Neural crest cell (in vitro differentiated cells): ENCODE data around the gene GIGYF2. TPM values are rescaled to one million over a fixed set of nuclear protein-coding genes. Genes with fewer than 3 reads are reported as not detected.
A peak's percentile ranks its signal among the peaks of the same experiment; 100 is the strongest.
"Not testable (repeated sequence)": the region's sequence is repeated elsewhere in the genome, so short reads cannot be mapped to it uniquely, and the experiment has no call there.

Source experiments
- DNase-seq: peaks from one replicate; pipeline ENCODE4 v3.0.0; 2021; ENCODE audit warnings: low read depth, mixed read lengths, low spot score
- H3K27ac Mint-ChIP-seq: one replicate; pipeline ENCODE4 v1.8.0; 2021; ENCODE audit warnings: mild to moderate bottlenecking, mixed read lengths; ENCODE audit not compliant: unreplicated experiment
- H3K27me3 Mint-ChIP-seq: 2 replicates; pipeline ENCODE4 v1.8.0; 2021; ENCODE audit warnings: low read depth, mild to moderate bottlenecking, mixed read lengths
- H3K36me3 Mint-ChIP-seq: 2 replicates; pipeline ENCODE4 v1.8.0; 2021; ENCODE audit warnings: low read depth, mild to moderate bottlenecking, mixed read lengths
- H3K4me1 Mint-ChIP-seq: 2 replicates; pipeline ENCODE4 v1.8.0; 2021; ENCODE audit warnings: mixed read lengths
- H3K4me3 Mint-ChIP-seq: one replicate; pipeline ENCODE4 v1.8.0; 2021; ENCODE audit warnings: mild to moderate bottlenecking, mixed read lengths
- H3K9me3 Mint-ChIP-seq: 2 replicates; pipeline ENCODE4 v1.8.0; 2021; ENCODE audit warnings: mixed read lengths
- total RNA-seq: library from RNA; stranded (reverse); gene quantifications from 2 replicates; pipeline ENCODE4 v1.2.1, GENCODE V29; 2021
- TF ChIP-seq, protein P1 (sequence below): fragments of 200-600 bp; sonication (generic); conservative IDR thresholded peaks from 2 replicates; pipeline ENCODE4 v1.5.0; 2021; ENCODE audit warnings: antibody characterized with exemption, mild to moderate bottlenecking

GIGYF2 gene
- total RNA-seq, 1 donor from 2014 or later: 70.3 TPM

DNA sequence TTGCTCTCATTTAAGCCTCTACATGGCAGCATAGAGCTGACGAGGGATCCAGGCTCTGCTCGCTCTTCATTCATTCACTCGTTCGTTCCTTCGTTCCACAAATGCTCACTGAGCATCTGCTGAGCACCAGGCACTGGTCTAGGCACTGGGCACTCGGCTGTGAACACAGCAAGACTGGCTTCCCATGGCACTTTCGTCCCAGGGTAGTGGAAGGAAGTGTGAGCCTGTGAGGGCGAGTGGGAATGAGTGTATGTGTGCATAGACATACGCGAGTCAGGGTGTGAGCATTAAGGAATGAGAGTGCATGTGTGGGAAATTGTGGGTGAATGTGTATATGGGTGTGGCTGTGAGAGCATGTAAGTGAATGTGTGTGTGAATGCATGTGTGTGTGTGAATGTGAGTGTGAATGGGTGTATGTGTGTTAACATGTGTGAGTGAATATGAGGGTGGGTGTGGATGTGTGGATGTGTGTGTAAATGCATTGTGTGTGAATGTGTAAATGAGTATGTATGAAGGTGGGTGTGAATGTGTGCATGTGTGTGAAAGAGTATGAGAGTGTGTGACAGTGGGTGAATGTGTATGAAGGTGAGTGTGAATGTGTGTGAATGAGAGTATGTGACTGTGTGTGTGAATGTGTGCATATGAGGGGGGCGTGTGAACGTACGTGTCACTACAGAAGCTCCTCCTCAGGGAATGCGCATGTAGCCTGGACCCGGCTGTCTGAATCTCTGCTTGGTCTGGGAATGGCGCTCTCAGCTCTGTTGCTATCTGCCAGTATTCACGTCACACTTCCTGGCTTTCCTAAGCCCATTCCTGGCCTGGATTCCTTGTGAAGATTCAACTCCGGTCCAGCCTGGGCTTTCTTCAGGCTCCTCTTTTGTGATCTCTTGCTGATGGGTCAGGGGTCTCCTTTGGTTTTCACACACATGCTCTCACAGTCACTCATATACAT, 201.7 kb downstream of the GIGYF2 start:
- Mint-ChIP-seq H3K4me3 (no peak overlapping the region), H3K27ac (no peak overlapping the region), H3K4me1 (peaks cover 6% of the 10 kb centered on the region), H3K36me3 (no peaks in the 10 kb centered on the region), H3K9me3 (no peaks in the 10 kb centered on the region), H3K27me3 (peaks cover 4% of the 10 kb centered on the region)
- TF ChIP-seq, protein P1, sequence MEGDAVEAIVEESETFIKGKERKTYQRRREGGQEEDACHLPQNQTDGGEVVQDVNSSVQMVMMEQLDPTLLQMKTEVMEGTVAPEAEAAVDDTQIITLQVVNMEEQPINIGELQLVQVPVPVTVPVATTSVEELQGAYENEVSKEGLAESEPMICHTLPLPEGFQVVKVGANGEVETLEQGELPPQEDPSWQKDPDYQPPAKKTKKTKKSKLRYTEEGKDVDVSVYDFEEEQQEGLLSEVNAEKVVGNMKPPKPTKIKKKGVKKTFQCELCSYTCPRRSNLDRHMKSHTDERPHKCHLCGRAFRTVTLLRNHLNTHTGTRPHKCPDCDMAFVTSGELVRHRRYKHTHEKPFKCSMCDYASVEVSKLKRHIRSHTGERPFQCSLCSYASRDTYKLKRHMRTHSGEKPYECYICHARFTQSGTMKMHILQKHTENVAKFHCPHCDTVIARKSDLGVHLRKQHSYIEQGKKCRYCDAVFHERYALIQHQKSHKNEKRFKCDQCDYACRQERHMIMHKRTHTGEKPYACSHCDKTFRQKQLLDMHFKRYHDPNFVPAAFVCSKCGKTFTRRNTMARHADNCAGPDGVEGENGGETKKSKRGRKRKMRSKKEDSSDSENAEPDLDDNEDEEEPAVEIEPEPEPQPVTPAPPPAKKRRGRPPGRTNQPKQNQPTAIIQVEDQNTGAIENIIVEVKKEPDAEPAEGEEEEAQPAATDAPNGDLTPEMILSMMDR: no peak
- DNase-seq: no peak

DNA sequence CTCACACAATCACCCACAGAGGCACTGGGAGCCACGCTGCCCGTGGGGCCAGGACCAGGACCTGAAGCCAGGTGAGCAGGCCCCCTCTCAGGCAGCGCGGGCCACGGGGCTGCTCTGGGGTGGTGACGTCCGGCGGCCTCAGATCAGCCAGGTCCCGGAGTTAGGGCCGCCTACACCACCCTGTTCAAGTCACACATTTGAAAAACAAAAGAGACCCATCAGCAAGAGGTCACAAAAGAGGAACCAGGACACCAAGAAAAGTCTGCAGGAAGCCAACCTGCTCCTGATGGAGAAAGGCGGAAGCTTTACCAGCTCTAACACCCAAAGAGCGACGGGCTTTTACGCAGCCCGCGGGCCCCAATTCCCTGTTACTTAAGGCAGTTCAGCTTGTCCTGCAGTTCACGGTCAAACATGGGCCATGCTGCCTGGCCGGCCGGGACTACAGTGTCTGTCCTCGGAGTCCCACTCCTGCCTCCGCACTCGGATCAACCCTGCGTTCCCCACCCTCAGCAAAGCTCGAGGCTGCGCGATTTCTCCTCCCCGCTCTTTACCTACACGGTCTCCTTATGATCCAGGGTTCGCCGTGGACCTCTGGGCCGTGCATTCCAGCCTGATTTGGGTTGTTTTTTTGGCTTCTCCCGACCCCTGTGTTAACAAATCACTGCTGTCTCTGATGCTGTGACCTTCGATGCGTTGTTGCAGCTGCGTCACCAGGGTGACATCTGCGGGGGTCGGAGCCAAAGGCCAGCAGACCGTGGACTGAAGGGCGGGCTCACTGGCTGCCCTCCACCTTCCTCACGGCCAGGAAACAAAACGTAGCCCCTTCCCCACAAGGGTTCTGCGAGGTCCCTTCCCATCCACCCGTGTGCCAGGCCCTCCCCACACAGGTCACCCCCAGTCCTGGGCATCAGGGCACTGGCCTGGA, 203.9 kb downstream of the GIGYF2 start:
- Mint-ChIP-seq H3K27me3 (peaks cover 4% of the 10 kb centered on the region), H3K4me3 (no peak overlapping the region), H3K36me3 (no peaks in the 10 kb centered on the region), H3K4me1 (peaks cover 6% of the 10 kb centered on the region), H3K27ac (no peak overlapping the region), H3K9me3 (no peaks in the 10 kb centered on the region)
- TF ChIP-seq, protein P1: no peak
- no peak for DNase-seq

DNA sequence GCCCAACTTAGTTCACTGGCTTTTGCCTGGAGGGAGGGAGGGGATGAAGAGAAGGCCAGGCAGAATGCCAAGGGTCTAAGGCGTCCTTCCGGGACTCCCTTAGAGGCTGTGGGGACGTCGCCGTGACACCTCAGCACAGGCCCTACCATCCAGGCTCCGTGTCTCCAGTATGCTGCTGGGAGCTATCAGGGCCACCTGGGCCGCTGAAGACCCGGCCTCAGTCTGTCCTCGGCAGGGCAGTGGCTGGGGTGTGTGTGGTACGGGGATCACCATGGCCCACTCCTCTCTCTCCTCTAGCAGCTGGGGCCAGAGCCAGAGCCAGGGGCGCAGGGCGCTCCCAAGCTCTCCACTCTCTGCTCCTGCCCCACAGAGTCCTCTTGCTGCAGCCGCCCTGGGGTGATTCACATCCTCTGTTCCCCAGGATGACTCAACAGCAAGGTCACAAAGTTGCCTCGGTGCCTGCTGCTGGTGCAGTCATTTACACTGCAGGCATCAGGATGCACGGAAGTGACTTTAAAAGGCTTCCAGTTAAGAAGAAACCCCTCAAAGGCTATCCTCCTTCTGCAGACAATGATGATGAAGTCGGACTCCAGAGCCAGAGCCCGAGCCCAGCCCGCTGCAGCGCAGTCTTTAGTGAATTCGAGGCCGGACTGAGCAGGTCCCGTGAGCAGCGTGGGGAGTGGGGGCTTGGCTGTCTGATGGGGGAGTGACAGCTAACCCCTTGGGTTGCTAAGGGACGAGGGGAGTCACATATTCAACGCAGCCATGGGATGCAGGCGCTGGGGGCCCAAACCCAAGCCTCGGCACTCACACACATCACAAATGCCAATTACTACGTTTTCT, 204.8 kb downstream of the GIGYF2 start:
- Mint-ChIP-seq H3K4me3 (no peak overlapping the region), H3K27me3 (peaks cover 6% of the 10 kb centered on the region), H3K27ac (peak overlapping the region; percentile 20)

DNA sequence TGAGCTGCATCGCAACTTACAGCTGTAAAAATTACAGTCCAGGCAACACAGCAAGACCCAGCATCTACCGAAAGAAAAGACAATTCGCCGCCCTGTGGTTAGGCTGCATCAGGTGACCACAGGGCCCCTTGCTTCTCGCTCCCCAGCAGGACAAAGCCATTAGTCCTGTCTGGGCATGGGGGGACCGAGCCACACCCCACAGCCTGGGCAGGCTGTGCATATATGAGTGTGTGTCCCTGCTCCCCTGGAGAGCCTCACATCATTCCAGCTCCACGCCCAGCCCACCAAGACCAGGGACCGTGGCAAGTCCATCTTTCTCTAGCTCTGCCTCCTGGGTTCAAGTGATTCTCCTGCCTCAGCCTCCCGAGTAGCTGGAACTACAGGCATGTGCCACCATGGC, 206.9 kb downstream of the GIGYF2 start:
- Mint-ChIP-seq H3K9me3 (no peaks in the 10 kb centered on the region), H3K27ac (no peak overlapping the region), H3K27me3 (peaks cover 6% of the 10 kb centered on the region), H3K4me1 (peaks cover 14% of the 10 kb centered on the region), H3K36me3 (no peaks in the 10 kb centered on the region), H3K4me3 (no peak overlapping the region)
- DNase-seq: no peak
- TF ChIP-seq, protein P1: no peak

More for the DNA sequence above, 204.8 kb downstream of the GIGYF2 start:
- TF ChIP-seq, protein P1: no peak
- Mint-ChIP-seq H3K36me3 (no peaks in the 10 kb centered on the region), H3K9me3 (no peaks in the 10 kb centered on the region), H3K4me1 (peaks cover 9% of the 10 kb centered on the region)
- no peak for DNase-seq

DNA sequence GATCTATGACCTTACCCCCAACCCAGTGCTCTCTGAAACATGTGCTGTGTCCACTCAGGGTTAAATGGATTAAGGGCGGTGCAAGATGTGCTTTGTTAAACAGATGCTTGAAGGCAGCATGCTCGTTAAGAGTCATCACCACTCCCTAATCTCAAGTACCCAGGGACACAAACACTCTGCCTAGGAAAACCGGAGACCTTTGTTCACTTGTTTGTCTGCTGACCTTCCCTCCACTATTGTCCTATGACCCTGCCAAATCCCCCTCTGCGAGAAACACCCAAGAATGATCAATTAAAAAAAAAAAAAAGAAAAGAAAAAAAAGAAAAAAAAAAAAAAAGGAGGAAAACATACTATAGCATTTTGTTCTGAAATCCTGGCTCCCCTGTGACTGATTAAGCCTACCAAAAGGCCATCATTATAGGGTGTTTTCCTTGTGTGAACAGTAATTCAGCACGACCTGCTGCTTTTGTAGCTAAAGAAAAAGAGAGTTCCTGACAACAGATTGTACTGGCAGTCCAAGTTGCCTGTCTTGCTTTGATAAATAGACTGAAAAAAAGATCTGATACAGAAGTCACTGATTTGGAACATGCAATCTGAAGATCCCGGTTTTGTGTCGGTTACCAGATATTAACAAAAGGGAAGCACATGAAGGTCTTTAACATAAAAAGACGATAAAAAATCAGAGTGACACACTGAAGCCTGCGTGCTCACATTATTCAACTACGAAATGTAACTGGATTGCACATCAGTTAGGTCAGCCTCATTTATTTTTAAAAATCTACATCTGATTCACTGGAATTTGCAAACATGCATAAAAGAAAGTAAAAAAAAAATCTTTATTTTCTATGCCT, 210.0 kb downstream of the GIGYF2 start:
- H3K4me1 Mint-ChIP-seq: peaks cover 11% of the 10 kb centered on the region
- peak overlapping the region; percentile 47 for H3K4me3 Mint-ChIP-seq
- not testable (repeated sequence) for DNase-seq, H3K27ac Mint-ChIP-seq, H3K36me3 Mint-ChIP-seq
- H3K9me3 Mint-ChIP-seq: peaks cover 15% of the 10 kb centered on the region
- H3K27me3 Mint-ChIP-seq: peaks cover 18% of the 10 kb centered on the region

DNA sequence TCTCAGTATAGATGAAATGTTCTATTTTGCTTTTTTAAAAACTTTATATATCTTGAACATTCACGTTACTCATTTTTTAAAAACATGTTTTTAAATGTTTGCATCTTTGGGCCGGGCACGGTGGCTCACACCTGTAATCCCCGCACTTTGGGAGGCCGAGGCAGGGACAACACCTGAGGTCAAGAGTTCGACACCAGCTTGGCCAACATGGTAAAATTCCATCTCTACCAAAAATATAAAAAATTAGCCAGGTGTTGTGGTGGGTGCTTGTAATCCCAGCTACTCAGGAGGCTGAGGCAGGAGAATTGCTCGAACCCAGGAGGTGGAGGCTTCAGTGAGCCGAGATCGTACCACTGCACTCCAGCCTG, 210.6 kb downstream of the GIGYF2 start:
- H3K27ac Mint-ChIP-seq: not testable (repeated sequence)

More for the DNA sequence above, 210.6 kb downstream of the GIGYF2 start:
- H3K4me1 Mint-ChIP-seq, H3K36me3 Mint-ChIP-seq, H3K4me3 Mint-ChIP-seq, DNase-seq: not testable (repeated sequence)
- Mint-ChIP-seq H3K9me3 (peaks cover 17% of the 10 kb centered on the region), H3K27me3 (peaks cover 21% of the 10 kb centered on the region)
